ENCODE results near the gene CCDC124. TPM values are rescaled to one million over a fixed set of nuclear protein-coding genes. Genes with fewer than 3 reads are reported as not detected.
A peak's percentile ranks its signal among the peaks of the same experiment; 100 is the strongest.

CCDC124 gene
- total RNA-seq, 6 experiments from 2014 or later = 86.3 to 115 (median 103) TPM

DNA sequence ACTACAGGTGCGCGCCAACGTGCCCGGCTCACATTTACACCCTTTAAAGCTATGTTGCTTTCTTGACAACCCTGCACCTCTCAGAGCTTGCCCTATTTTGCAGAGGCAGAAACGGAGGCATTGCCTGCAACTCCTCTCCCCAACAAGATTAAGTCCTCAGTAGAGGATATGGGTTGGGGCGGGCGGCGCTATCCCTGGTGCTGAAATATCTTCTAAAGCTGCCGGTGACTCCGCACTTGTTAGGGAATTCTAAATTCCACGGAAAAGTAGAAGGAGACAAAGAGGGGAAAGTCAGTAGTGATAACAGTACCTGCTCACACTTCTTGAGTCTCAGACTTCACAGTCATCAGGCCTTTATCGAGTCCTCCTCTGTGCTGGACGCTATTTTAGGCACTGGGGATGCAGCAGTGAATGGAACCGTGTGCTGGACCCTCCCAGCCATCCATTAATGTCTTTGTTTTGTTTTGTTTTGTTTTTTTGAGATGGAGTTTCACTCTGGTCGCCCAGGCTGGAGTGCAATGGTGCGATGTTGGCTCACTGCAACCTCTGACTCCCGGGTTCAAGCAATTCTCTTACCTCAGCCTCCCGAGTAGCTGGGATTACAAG lies 43.1 kb upstream of the CCDC124 start:
- Mint-ChIP-seq H3K27ac (no peak overlapping the region), H3K36me3 (ENCODE audit: low read depth) (no peaks in the 10 kb centered on the region), H3K27me3 (ENCODE audit: insufficient read depth) (peaks cover 18% of the 10 kb centered on the region), H3K4me1 (ENCODE audit: low read depth) (no peaks in the 10 kb centered on the region), H3K4me3 (no peak overlapping the region), H3K9me3 (no peaks in the 10 kb centered on the region)
- TF ChIP-seq, protein P1, sequence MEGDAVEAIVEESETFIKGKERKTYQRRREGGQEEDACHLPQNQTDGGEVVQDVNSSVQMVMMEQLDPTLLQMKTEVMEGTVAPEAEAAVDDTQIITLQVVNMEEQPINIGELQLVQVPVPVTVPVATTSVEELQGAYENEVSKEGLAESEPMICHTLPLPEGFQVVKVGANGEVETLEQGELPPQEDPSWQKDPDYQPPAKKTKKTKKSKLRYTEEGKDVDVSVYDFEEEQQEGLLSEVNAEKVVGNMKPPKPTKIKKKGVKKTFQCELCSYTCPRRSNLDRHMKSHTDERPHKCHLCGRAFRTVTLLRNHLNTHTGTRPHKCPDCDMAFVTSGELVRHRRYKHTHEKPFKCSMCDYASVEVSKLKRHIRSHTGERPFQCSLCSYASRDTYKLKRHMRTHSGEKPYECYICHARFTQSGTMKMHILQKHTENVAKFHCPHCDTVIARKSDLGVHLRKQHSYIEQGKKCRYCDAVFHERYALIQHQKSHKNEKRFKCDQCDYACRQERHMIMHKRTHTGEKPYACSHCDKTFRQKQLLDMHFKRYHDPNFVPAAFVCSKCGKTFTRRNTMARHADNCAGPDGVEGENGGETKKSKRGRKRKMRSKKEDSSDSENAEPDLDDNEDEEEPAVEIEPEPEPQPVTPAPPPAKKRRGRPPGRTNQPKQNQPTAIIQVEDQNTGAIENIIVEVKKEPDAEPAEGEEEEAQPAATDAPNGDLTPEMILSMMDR (IDR thresholded peaks at IDR 0.05) = no peak
- DNase-seq = peak; percentile 36

DNA sequence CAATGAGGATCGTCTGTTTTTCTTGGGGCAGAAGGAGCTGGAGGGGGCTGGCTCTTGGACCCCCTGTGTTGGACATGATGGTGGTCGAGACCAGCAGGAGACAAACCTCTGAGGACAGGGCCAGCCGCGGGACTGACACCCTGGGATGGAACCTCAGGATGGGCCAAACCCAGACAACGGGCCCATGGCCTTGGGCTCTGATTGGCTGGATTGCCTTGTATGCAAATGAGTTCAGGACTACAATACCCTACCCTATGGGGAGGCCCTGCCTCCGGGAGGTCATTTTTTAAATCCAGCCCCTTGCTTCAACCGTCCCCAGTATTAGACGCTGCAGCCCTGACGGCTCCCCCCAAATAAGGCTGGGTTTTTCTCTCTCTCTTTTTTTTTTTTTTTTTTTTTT lies 39.0 kb upstream of the CCDC124 start:
- no peaks in the 10 kb centered on the region for H3K4me1 Mint-ChIP-seq (ENCODE audit: low read depth)
- peaks cover 23% of the 10 kb centered on the region for H3K27me3 Mint-ChIP-seq (ENCODE audit: insufficient read depth)
- H3K36me3 Mint-ChIP-seq (ENCODE audit: low read depth) = no peaks in the 10 kb centered on the region
- DNase-seq = no peak
- TF ChIP-seq, protein P1 (IDR thresholded peaks at IDR 0.05) = no peak
- no peak overlapping the region for H3K4me3 Mint-ChIP-seq
- no peak overlapping the region for H3K27ac Mint-ChIP-seq
- H3K9me3 Mint-ChIP-seq = no peaks in the 10 kb centered on the region

DNA sequence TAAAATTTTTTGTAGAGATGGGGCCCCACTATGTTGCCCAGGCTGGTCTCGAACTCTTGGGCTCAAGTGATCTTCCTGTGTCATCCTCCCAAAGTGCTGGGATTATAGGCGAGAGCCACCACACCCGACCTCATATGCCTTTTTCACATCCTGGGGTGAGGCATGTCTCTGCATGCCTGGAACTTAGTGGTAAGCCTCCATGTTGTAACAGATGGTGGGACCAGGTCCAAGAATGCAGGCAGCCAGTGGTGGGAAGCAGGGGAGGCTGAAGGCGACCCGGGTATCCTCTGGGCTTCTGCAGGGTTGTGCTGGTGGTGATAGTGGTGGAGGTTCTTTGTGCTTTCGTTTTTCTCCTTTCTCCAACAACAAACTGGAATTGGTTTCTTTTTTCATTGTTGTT lies 30.1 kb upstream of the CCDC124 start:
- TF ChIP-seq, protein P1 (IDR thresholded peaks at IDR 0.05) = no peak
- H3K27me3 Mint-ChIP-seq (ENCODE audit: insufficient read depth) = peaks cover 7% of the 10 kb centered on the region
- DNase-seq = peak; percentile 29
- H3K9me3 Mint-ChIP-seq = no peaks in the 10 kb centered on the region
- H3K27ac Mint-ChIP-seq = peak overlapping the region; percentile 58
- peaks cover 7% of the 10 kb centered on the region for H3K4me1 Mint-ChIP-seq (ENCODE audit: low read depth)
- H3K4me3 Mint-ChIP-seq = peak overlapping the region; percentile 30; the same call in 1 of the 2 replicates
- H3K36me3 Mint-ChIP-seq (ENCODE audit: low read depth) = no peaks in the 10 kb centered on the region

DNA sequence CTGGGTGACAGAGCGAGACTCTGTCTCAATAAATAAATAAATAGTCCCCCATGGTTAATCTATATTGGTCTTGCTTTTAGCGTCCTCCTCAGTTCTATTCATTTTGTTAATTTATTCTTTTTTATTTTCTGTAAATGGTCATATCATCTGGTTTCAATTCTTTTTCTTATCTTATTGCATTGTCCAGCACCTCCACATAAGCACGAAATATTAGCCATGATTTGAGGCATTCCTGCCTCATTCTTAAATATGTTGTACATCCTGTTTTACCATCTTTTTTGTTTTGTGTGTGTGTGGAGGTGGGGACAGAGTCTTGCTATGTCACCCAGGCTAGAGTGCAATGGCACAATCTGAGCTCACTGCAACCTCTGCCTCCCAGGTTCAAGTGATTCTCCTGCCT lies 24.6 kb upstream of the CCDC124 start:
- H3K4me1 Mint-ChIP-seq (ENCODE audit: low read depth) = no peaks in the 10 kb centered on the region
- no peak overlapping the region for H3K27ac Mint-ChIP-seq
- H3K9me3 Mint-ChIP-seq = peaks cover 15% of the 10 kb centered on the region
- peaks cover 6% of the 10 kb centered on the region for H3K27me3 Mint-ChIP-seq (ENCODE audit: insufficient read depth)
- peaks cover 11% of the 10 kb centered on the region; the same call in 1 of the 2 replicates for H3K36me3 Mint-ChIP-seq (ENCODE audit: low read depth)
- no peak for DNase-seq
- TF ChIP-seq, protein P1 (IDR thresholded peaks at IDR 0.05) = no peak
- H3K4me3 Mint-ChIP-seq = no peak overlapping the region

DNA sequence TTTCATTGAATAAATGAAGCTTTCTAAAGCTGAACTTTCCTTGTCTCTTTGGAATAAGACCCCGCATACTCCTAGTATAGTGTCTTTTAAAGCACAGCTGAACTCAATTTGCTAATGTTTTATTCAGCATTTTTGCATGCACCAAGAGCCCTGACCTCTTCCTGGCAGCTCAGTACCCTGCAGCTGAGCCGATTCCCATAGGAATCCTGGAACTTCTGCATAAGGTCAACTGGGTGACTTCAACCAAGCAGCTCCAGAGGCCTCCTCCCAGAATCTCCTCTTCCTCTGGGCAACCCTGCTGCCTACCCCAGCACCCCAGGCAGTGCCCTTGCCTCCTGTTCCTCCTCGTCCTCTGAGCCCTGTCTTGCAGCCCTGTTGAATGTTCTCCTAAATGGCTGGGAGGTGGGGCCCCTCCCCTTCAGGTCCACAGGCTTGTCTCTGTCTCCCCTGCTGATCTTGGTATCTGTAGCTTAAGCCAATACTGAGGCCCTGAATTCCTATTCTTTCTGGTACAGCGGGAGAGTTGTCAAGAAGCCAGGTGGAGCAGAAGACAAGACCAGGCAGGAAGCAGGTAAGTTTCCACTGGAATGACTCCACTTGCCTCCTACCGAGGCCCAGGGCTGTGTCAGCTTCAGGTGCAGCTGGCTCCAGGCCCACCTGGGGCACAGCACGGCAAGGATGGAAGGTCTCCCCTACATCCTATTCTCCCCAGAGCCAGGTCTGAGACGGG lies 23.6 kb upstream of the CCDC124 start:
- peaks cover 24% of the 10 kb centered on the region for H3K9me3 Mint-ChIP-seq
- H3K27ac Mint-ChIP-seq = no peak overlapping the region
- DNase-seq = no peak
- no peaks in the 10 kb centered on the region for H3K4me1 Mint-ChIP-seq (ENCODE audit: low read depth)
- H3K4me3 Mint-ChIP-seq = no peak overlapping the region
- peaks cover 6% of the 10 kb centered on the region for H3K27me3 Mint-ChIP-seq (ENCODE audit: insufficient read depth)
- TF ChIP-seq, protein P1 (IDR thresholded peaks at IDR 0.05) = no peak
- H3K36me3 Mint-ChIP-seq (ENCODE audit: low read depth) = peaks cover 11% of the 10 kb centered on the region; the same call in 1 of the 2 replicates
